T47D (cell line): ENCODE data around the gene BFSP1.

Experiments used
- DNase-seq, 2 experiments: peaks; one replicate each; pipeline versions ENCODE4 v3.0.0 to v3.0.0-alpha.2; 2011 to 2012; ENCODE audit warnings: low read depth in 1 of 2, low spot score in 1 of 2
- JUND ChIP-seq: IDR thresholded peaks from 2 replicates; pipeline ENCODE4 v1.6.1; 2012; ENCODE audit warnings: low read depth
- in situ Hi-C: cut with HindIII; loops from 2 replicates; pipeline ENCODE4 v1.10.0; 2016; ENCODE audit warnings: low sequenced_read_pairs, low pct_unique_long_range_greater_than_20kb

BFSP1 gene

DNA sequence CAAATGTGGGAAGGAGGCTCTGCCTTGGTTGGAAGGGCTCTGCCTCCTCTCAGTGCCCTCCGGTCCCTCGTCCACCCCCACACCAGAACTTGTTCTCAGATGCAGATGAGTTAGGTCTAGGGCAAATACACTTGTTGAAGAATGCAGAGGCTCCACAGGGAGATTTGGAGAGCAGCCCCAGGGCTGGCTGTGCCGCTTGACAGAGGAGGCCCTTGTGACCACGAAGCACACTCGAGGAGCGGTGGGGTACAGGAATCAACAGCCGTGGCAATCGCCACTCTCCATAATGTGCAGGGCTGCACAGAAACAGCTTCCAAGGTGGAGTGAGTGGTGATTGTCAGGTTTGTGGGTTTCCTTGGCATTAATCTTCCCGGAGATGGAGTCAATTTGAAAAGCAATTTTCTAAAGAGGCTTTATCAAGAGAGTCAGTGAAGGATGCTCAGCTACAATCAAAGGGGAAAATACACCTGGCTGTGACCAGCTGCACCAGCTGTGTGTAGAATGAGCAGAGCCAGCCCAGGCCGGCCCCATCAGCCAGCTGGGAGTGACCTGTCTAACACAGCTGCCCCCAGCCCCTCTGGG lies 59.5 kb downstream of the BFSP1 start:
- TF ChIP-seq JUND, result no peak
- in situ Hi-C loops, result no loop called here
- DNase-seq, result no peak

DNA sequence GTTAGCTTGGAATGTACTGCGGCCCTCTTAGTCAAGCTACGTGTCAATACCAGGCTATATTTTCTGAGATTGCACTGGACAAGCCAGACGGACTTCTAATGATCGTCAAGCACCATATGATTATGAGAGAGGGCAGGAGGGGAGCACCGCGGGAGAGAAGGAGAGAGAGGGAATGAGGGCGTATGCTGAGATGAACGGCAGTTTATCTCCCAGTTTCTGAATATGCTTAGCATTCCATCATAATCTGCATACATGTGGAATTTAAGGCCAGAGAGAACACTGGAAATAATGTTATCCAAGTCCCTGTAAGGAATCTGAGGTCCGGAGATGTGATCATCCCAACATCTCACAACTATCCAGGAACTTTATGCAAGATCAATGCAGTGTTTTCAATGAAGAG lies 60.2 kb downstream of the BFSP1 start:
- in situ Hi-C loops, result no loop called here
- no peak for DNase-seq
- no peak for TF ChIP-seq JUND

DNA sequence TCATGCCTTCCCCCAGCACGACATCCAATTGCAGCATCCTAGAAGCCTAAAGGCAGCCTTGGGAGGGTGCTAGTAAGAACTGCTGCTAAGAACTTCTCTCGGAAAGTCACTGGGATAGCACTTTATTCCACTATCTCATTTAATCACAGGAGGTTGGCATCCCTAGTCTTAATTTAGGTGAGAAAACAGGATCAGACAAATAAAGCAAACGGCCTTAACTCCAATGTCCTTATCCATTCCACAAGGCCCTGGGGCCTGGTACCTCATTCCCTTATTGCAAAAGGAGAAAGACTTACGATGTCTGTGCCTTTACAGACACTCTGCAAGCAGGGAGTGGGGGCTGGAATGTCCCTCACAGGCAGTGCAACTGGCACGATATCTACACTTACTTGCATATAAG lies 60.7 kb downstream of the BFSP1 start:
- no peak for TF ChIP-seq JUND
- in situ Hi-C loops, result no loop called here
- no peak for DNase-seq

DNA sequence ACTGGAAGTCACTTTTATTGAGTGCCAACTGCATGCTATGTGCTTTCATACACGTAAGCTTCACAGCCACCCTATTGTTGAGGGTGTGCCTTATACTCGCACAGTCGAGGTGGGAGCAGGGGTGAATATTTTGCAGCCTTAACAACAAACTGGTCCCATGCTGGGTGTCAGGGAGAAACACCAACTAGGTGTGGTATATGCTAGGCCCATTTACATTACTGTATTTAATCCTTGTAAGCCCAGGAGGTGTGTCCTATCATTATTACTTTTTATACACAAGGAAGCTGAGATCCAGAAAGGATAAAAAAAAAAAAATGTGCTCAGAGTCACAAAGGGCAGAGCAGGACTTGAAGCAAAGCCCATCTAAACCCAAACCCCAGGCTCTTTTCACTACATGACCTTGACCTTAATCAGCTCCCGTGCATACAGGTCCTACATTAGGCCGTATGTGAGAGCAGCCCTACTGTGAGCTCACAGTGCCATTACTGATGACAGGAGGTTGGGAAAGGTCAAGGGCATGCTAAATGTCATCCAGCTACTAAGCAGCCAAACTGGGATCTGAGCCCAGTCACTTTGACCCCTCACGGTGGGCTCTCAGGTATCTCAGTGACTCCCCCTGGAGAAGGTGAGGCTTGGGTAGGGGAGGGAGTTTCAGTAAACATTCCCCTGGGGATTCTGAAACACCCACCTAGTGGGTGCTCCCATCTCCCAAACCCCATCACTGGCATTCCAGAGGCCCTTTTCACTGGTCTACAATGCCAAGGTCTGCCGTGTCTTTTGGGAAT lies 61.7 kb downstream of the BFSP1 start:
- in situ Hi-C loops, result no loop called here
- TF ChIP-seq JUND, result no peak
- DNase-seq, result no peak

DNA sequence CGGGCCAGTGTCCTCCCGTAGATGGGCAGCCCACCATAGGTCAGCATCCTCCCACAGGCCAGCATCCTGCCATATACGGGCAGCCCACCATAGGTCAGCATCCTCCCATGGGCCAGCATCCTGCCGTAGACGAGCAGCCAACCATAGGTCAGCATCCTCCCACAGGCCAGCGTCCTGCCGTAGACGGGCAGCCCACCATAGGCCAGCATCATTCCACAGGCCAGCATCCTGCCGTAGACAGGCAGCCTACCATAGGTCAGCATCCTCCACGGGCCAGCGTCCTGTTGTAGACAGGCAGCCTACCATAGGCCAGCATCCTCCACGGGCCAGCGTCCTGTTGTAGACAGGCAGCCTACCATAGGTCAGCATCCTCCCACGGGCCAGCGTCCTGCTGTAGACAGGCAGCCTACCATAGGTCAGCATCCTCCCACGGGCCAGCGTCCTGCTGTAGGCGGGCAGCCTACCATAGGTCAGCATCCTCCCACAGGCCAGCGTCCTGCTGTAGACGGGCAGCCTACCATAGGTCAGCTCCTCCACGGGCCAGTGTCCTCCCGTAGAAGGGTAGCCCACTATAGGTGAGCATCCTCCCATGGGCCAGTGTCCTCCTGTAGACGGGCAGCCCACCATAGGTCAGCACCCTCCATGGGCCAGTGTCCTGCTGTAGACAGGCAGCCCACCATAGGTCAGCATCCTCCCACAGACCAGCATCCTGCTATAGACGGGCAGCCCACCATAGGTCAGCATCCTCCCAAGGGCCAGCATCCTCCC lies 62.9 kb downstream of the BFSP1 start:
- TF ChIP-seq JUND, result no peak
- no peak for DNase-seq
- in situ Hi-C loops, result no loop called here

DNA sequence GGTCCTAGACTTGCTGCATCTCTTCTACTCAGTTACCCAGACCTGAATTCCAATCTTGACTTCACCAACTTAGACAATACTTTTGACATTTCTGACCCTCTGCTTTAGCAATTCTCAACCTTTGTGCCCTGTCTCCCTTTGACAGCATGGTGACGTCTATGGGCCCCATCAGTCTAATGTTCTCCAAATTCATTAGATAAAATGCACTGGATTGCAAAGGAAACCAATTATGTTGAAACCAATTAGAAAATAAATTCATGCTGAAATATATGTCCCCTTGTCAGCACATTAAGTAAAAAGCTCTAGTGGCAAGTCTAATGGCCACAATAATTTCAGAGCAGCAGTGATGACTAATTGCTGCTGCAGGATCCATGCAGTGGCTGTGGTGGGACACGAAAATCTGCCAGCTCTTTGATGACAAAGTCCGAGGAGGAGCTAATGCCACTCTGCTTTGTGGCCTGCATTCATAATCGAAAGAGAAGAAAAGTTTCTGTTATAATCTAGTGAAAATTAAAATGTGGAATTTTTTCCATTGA lies 64.0 kb downstream of the BFSP1 start:
- in situ Hi-C loops, result no loop called here
- no peak for DNase-seq
- no peak for TF ChIP-seq JUND

DNA sequence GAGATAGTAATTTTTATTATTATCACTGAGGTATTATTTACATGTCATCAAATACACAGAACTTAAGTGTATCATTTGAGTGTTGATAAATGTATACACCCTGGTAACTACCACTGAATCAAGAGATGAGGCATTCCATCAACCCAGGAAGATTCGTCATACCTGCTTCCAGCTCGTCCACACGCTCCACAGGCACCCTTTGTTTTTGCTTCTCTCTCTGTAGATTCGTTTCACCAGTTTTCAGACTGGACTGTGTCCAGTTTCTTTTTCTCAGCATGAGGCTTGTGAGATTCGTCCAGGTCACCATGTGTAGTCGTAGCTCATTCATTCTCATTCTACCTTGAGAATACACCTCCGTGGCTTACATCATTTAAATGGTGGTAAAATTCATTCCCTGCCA lies 64.5 kb downstream of the BFSP1 start:
- in situ Hi-C loops, result no loop called here
- DNase-seq, result no peak
- TF ChIP-seq JUND, result no peak

DNA sequence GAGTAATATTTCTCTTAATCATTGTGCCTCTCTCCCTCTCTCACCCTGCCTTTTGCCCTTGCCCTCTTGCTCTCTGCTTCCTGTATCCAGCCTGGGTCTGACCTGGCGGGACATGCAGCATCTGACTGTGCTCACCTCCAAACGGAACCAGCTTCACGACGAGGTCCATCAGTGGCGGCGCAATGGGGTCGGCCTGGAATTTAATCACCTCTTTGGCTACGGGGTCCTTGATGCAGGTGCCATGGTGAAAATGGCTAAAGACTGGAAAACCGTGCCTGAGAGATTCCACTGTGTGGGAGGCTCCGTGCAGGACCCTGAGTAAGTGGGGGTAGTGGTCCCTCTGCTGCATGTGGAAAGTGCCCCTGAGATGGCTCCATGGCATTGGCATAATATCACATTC lies 65.9 kb downstream of the BFSP1 start:
- in situ Hi-C loops, result no loop called here
- DNase-seq, result no peak
- TF ChIP-seq JUND, result no peak

DNA sequence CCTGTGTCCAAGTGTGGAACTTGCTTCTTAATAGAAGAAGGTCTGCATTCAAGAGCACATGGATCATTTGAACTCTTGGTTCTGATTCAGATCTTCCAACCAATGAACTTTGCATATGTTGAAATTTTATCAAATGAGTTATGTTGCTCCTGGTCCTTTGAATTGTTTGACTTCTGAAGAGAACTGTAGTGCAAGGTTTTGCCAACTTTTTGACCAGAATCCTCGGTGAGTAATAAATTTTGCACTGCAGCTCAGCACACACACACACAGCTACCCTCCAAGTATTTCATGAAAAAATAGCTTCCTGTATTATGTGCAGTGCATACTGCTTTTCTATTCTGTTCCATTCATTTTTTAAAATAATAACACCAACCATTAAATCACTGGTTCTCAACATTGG lies 67.5 kb downstream of the BFSP1 start:
- in situ Hi-C loops, result no loop called here
- no peak for DNase-seq
- TF ChIP-seq JUND, result no peak

DNA sequence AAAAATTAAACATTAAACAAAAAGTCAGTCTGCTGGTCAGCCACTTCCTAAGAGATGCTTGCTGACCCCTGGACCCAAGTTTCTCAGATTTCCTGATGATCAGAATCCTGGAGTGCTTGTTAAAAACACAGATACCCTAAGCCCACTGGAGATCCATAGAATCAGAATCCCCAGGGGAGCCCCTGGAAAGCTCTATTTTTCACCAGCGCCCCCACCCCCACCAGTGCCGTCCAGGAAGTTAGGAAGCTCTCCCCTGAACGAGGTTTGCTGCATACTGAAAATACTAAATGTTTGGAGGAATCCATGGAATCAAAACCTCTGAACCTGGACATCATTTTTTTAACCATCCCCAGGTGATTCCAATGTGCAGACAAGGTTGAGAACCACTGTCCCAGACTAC lies 69.2 kb downstream of the BFSP1 start:
- in situ Hi-C loops, result no loop called here

DNA sequence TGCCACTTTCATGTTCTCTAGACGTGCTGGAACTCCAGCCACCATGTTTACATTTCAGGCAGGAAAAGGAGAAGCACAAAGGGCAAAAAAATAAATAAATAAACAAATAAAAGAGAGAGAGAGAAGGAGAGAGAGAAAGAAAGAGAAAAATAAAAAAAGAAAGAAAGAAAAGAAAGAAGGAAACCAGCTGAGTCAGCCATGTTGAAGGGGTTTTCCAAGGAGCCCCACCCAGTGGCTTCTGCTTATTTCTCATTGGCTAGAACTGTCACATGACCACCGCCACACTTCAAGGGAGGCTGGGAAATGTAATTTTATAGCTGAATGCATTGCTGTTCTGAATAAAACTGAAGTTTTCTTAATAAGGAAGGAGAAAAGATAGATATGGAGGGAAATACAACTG lies 71.1 kb downstream of the BFSP1 start:
- DNase-seq, result no peak
- in situ Hi-C loops, result no loop called here

More for the DNA sequence above, 69.2 kb downstream of the BFSP1 start:
- no peak for TF ChIP-seq JUND
- DNase-seq, result no peak

DNA sequence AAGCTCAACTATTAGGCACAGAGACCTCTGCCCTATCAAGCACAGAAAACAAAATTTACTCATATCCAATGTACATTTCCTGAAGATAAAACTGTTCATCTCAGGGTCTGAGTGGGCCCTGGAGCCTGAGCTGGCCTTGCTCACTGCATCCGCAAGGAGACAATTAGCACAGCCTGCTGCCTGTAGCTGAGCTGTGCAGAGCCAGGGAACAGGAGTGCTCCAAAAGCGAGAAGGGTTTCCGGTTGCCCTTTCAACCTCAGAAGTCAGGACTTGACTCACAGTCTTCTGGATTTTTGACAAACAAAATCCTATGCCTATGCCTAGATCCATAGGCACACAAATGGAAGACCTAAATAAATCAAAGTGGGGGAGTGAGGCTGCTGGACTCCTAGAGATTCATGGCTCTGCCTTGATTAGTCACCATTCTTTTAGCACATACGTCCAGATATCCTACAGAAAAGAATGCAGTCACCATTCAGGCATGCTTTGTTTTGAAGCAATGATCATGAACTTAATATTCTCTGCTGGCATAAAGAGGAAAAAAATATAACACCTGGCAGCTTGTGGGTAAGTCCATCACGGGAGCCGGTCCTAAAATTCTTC lies 73.5 kb downstream of the BFSP1 start:
- no peak for TF ChIP-seq JUND
- DNase-seq, result no peak
- in situ Hi-C loops, result no loop called here

More for the DNA sequence above, 71.1 kb downstream of the BFSP1 start:
- TF ChIP-seq JUND, result no peak
